A549 (cell line): ENCODE measurements around the gene ATP1A2. TPM values are rescaled to one million over a fixed set of nuclear protein-coding genes. Genes with fewer than 3 reads are reported as not detected.

ENCODE experiments used
- ATAC-seq, 2 experiments: fragments of 200-7000 bp in 1 of 2; fragments of >200 bp in 1 of 2; cut with Nextera tagmentation in 1 of 2; cut with Tn5 transposase in 1 of 2; 3 replicates each; pipeline versions ENCODE4 v1.8.0 to v1.9.1; 2018 to 2020; ENCODE audit warnings: mild to moderate bottlenecking in 1 of 2, moderate library complexity in 1 of 2
- CTCF ChIA-PET: fragments of 300-600 bp; sonication (Branson Sonifier 250); formaldehyde crosslinking; extraction: SDS; loops from one replicate; lab custom pipeline; 2021; ENCODE audit warnings: antibody characterized with exemption, inconsistent platforms; lab: Yijun Ruan, JAX
- POLR2A ChIA-PET: fragments of 350-600 bp; formaldehyde crosslinking; extraction: SDS; loops from one replicate; lab custom pipeline; 2021; ENCODE audit warnings: antibody characterized with exemption, inconsistent platforms; lab: Yijun Ruan, JAX
- DNase-seq, 2 experiments: peaks; one replicate each; pipeline versions ENCODE4 v3.0.0 to v3.0.0-alpha.2; 2011 to 2016; ENCODE audit warnings: low read depth in 1 of 2, low spot score in 1 of 2
- FAIRE-seq: peaks from 2 replicates; lab custom pipeline; 2011; peaks lifted over from hg19 to GRCh38; lab: Jason Lieb, UNC
- H3K27ac ChIP-seq, 2 experiments: fragments of >200 bp; sonication (Bioruptor Twin); formaldehyde crosslinking; 3 replicates each; pipeline ENCODE4 v1.5.1; 2016 to 2017
- H3K4me1 ChIP-seq: fragments of >200 bp; sonication (Bioruptor Twin); formaldehyde crosslinking; 3 replicates; pipeline ENCODE4 v1.6.1; 2016
- H3K4me2 ChIP-seq: fragments of >200 bp; sonication (Bioruptor Twin); formaldehyde crosslinking; 3 replicates; pipeline ENCODE4 v1.6.1; 2016
- H3K4me3 ChIP-seq: fragments of >200 bp; sonication (Bioruptor Twin); formaldehyde crosslinking; 3 replicates; pipeline ENCODE4 v1.5.1; 2016
- H3K9me3 ChIP-seq: fragments of >200 bp; sonication (Bioruptor Twin); formaldehyde crosslinking; 3 replicates; pipeline ENCODE4 v1.6.1; 2016
- BHLHE40 ChIP-seq: IDR thresholded peaks from 2 replicates; pipeline ENCODE4 v1.6.1; 2012; ENCODE audit warnings: low read depth, low read length, inconsistent platforms
- EHF ChIP-seq: fragments of 250-450 bp; sonication (Bioruptor Pico); IDR thresholded peaks from 2 replicates; pipeline ENCODE4 v1.5.0; 2020; ENCODE audit warnings: mild to moderate bottlenecking
- FOXS1 ChIP-seq: fragments of 250-450 bp; sonication (Bioruptor Pico); IDR thresholded peaks from 2 replicates; pipeline ENCODE4 v1.5.0; 2020; ENCODE audit warnings: mild to moderate bottlenecking, moderate library complexity
- HEYL ChIP-seq: fragments of 250-450 bp; sonication (Bioruptor Pico); IDR thresholded peaks from 2 replicates; pipeline ENCODE4 v1.8.0; 2021; ENCODE audit warnings: mild to moderate bottlenecking, moderate library complexity
- HOXA7 ChIP-seq: fragments of 250-450 bp; sonication (Bioruptor Pico); IDR thresholded peaks from 2 replicates; pipeline ENCODE4 v1.5.0; 2020; ENCODE audit warnings: mild to moderate bottlenecking, moderate library complexity
- JUN ChIP-seq, 2 experiments: fragments of >200 bp; sonication (Bioruptor Twin); formaldehyde crosslinking; IDR thresholded peaks; 2 replicates in 1 of 2; 3 replicates in 1 of 2; pipeline ENCODE4 v1.6.1; 2016 to 2017
- JUNB ChIP-seq: fragments of >200 bp; sonication (Bioruptor Twin); formaldehyde crosslinking; IDR thresholded peaks from 2 replicates; pipeline ENCODE4 v1.6.1; 2016
- KDM5A ChIP-seq: fragments of 200-600 bp; sonication (generic); IDR thresholded peaks from 2 replicates; pipeline ENCODE4 v1.6.1; 2016; ENCODE audit warnings: antibody characterized with exemption, mild to moderate bottlenecking
- MAFK ChIP-seq: fragments of 450-650 bp; IDR thresholded peaks from 2 replicates; pipeline ENCODE4 v1.6.1; 2014; ENCODE audit not compliant: partially characterized antibody
- MYC ChIP-seq: IDR thresholded peaks from 2 replicates; pipeline ENCODE4 v1.6.1; 2012; ENCODE audit warnings: mild to moderate bottlenecking, inconsistent platforms, low read length, improper control_type of control experiment, borderline replicate concordance
- NPAS2 ChIP-seq: fragments of 250-450 bp; sonication (Bioruptor Pico); IDR thresholded peaks from 2 replicates; pipeline ENCODE4 v1.8.0; 2022; ENCODE audit warnings: mild to moderate bottlenecking, moderate library complexity, borderline replicate concordance
- NR3C1 ChIP-seq: fragments of >200 bp; sonication (Bioruptor Twin); formaldehyde crosslinking; IDR thresholded peaks from 3 replicates; pipeline ENCODE4 v1.6.1; 2017
- PHF8 ChIP-seq: fragments of 200-600 bp; sonication (generic); IDR thresholded peaks from 2 replicates; pipeline ENCODE4 v1.6.1; 2016; ENCODE audit warnings: low read depth, mild to moderate bottlenecking, antibody characterized with exemption, moderate library complexity, borderline replicate concordance
- POLR2A ChIP-seq: IDR thresholded peaks from 2 replicates; pipeline ENCODE4 v1.6.1; 2012; ENCODE audit warnings: mild to moderate bottlenecking, low read length
- POLR2AphosphoS2 ChIP-seq: conservative IDR thresholded peaks from 2 replicates; pipeline ENCODE4 v1.6.1; 2012; ENCODE audit warnings: low read length, improper control_type of control experiment, inconsistent platforms
- RCOR1 ChIP-seq: fragments of 150-350 bp; IDR thresholded peaks from 2 replicates; pipeline ENCODE4 v1.6.1; 2014; ENCODE audit warnings: antibody characterized with exemption, low read length, low read depth
- RFX5 ChIP-seq: fragments of 450-650 bp; IDR thresholded peaks from 2 replicates; pipeline ENCODE4 v1.7.1; 2014; ENCODE audit warnings: antibody characterized with exemption, mild to moderate bottlenecking, moderate library complexity
- SREBF2 ChIP-seq: fragments of 450-650 bp; IDR thresholded peaks from 2 replicates; pipeline ENCODE4 v1.6.1; 2014; ENCODE audit warnings: mild to moderate bottlenecking, moderate library complexity
- ZC3H11A ChIP-seq: fragments of 450-650 bp; IDR thresholded peaks from 2 replicates; pipeline ENCODE4 v1.6.1; 2014; ENCODE audit warnings: antibody characterized with exemption, mild to moderate bottlenecking
- ZNF302 ChIP-seq: fragments of 250-450 bp; sonication (Bioruptor Pico); IDR thresholded peaks from 2 replicates; pipeline ENCODE4 v1.9.0; 2021; ENCODE audit warnings: inconsistent platforms, mild to moderate bottlenecking, moderate library complexity
- ZSCAN20 ChIP-seq: fragments of 250-450 bp; sonication (Bioruptor Pico); IDR thresholded peaks from 2 replicates; pipeline ENCODE4 v1.8.0; 2022; ENCODE audit warnings: mild to moderate bottlenecking, moderate library complexity
- WGBS: methylation state at CpG from one replicate; pipeline ENCODE4 v1.1.6; 2017; ENCODE audit errors: missing lambda C conversion rate; 5-methylcytosine and 5-hydroxymethylcytosine counted together
- polyA plus RNA-seq, 4 experiments: library from polyadenylated mRNA; depleted of rRNA in 3 of 4; stranded (reverse); fragments of >200 nt; fragmentation: RNase III in 1 of 4; extraction: RNeasy Plus Mini Kit Qiagen cat#74134 plus additional on column Dnase treatment in 1 of 4; gene quantifications; 2 replicates in 3 of 4; 3 replicates in 1 of 4; pipeline ENCODE4 v1.2.3, GENCODE V29; 2011 to 2017
- TF ChIP-seq, protein P1 (sequence below): fragments of 250-450 bp; sonication (Bioruptor Pico); IDR thresholded peaks from 2 replicates; pipeline ENCODE4 v1.5.0; 2021; ENCODE audit warnings: mild to moderate bottlenecking, moderate library complexity, borderline replicate concordance
- TF ChIP-seq, protein P2 (sequence below): IDR thresholded peaks from 2 replicates; pipeline ENCODE4 v1.6.1; 2012

Gene ATP1A2
- polyA plus RNA-seq, 2 of the 4 experiments (the other 2 are of a cell fraction), result 0.09 TPM; not detected in 1

DNA sequence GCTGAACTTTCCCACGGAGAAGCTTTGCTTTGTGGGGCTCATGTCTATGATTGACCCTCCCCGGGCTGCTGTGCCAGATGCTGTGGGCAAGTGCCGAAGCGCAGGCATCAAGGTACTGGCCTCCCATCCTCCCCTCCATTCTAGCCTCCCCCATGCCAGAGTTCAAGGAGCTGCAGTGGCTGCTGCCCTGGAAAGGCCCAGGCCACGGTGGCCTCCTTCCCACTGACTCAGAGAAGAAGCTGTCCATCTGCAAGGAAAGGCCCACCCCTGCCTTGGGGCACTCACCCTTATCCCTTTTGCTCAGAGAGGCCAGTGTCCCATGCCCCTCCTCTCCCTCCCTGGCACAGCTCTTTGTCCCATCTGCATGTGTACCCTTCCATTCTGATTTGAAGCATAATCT is 14.9 kb downstream of the ATP1A2 start:
- CTCF ChIA-PET, result interaction anchor here (1.2 to 23.7 kb wide), 3 partner anchors 16 to 62 kb away, joined by 6 to 222 read pairs (median 7); no protein-coding TSS in a partner anchor
- FAIRE-seq (no peak), ATAC-seq (peak in 1 of 2 experiments; percentile 16; a peak in 3 of 6 replicates), DNase-seq (no peak)
- Histone ChIP-seq H3K4me2 (peak overlapping the region; percentile 46; the same call in 2 of the 3 replicates), H3K27ac (peak overlapping the region; percentile 60 to 85; a peak in 4 of 6 replicates), H3K4me3 (no peak overlapping the region), H3K4me1 (peaks cover 42% of the 10 kb centered on the region)
- POLR2A ChIA-PET, result no interaction called here
- WGBS, result 56% methylated on average over 5 of the region's 5 CpGs
- TF ChIP-seq EHF (no peak), NR3C1 (no peak), RFX5 (no peak), ZNF302 (CRISPR knock-in tag) (no peak), RCOR1 (no peak), ZC3H11A (no peak), FOXS1 (CRISPR knock-in tag) (no peak)
- TF ChIP-seq, protein P1, sequence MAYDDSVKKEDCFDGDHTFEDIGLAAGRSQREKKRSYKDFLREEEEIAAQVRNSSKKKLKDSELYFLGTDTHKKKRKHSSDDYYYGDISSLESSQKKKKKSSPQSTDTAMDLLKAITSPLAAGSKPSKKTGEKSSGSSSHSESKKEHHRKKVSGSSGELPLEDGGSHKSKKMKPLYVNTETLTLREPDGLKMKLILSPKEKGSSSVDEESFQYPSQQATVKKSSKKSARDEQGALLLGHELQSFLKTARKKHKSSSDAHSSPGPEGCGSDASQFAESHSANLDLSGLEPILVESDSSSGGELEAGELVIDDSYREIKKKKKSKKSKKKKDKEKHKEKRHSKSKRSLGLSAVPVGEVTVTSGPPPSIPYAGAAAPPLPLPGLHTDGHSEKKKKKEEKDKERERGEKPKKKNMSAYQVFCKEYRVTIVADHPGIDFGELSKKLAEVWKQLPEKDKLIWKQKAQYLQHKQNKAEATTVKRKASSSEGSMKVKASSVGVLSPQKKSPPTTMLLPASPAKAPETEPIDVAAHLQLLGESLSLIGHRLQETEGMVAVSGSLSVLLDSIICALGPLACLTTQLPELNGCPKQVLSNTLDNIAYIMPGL (CRISPR knock-in tag), result no peak
- TF ChIP-seq, protein P2, sequence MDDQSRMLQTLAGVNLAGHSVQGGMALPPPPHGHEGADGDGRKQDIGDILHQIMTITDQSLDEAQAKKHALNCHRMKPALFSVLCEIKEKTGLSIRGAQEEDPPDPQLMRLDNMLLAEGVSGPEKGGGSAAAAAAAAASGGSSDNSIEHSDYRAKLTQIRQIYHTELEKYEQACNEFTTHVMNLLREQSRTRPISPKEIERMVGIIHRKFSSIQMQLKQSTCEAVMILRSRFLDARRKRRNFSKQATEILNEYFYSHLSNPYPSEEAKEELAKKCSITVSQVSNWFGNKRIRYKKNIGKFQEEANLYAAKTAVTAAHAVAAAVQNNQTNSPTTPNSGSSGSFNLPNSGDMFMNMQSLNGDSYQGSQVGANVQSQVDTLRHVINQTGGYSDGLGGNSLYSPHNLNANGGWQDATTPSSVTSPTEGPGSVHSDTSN, result no peak
- TF ChIP-seq, all 56 proteins: peak for 0
- H3K9me3 ChIP-seq, result no peaks in the 10 kb centered on the region

DNA sequence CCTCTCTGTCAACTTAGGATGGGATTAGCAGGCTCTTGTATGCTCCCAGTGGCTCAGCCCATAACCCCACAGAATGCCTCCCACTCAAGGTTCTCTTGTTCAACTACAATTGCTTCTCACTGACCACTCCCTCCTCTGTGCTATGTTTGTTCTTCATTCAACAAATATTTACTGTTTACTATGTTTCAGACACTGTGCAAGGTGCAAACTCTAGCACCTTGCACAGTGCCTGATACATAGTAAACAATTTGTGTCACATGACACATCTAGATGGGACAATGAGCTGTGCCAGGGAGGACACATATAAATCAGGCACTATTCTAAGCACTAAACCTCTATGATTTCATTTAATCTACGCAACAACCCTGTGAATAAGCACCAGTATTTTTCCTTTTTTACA is 15.4 kb downstream of the ATP1A2 start:
- ATAC-seq, result peak in 1 of 2 experiments; percentile 42; a peak in 3 of 6 replicates
- Histone ChIP-seq H3K4me1 (peaks cover 37% of the 10 kb centered on the region), H3K4me3 (no peak overlapping the region), H3K4me2 (peak overlapping the region; percentile 46; the same call in 2 of the 3 replicates), H3K27ac (peak overlapping the region; percentile 60 to 85; a peak in 3 of 6 replicates), H3K9me3 (no peaks in the 10 kb centered on the region)
- no peak for FAIRE-seq
- ChIA-PET CTCF (interaction anchor here (0.6 to 23.7 kb wide), 7 partner anchors 9 to 121 kb away, joined by 3 to 222 read pairs (median 4); no protein-coding TSS in a partner anchor), POLR2A (no interaction called here)
- 74% methylated on average over 1 of the region's 1 CpG for WGBS
- TF ChIP-seq JUN (IDR thresholded peaks at IDR 0.05) (no peak), BHLHE40 (no peak), ZSCAN20 (no peak), HEYL (CRISPR knock-in tag) (no peak), POLR2A (no peak), FOXS1 (CRISPR knock-in tag) (no peak), POLR2AphosphoS2 (no peak), HOXA7 (no peak), JUNB (no peak), MAFK (no peak), NPAS2 (no peak), SREBF2 (no peak), PHF8 (no peak), MYC (no peak), KDM5A (no peak)
- TF ChIP-seq, protein P1 (CRISPR knock-in tag), result no peak
- peak in 1 of 2 experiments; percentile 27 for DNase-seq
